EH (cell line): ENCODE measurements around the gene DCX.

ENCODE experiments used
- DNase-seq: peaks from one replicate; pipeline ENCODE4 v3.0.0-alpha.2; 2015; ENCODE audit warnings: low read depth

Gene DCX

DNA sequence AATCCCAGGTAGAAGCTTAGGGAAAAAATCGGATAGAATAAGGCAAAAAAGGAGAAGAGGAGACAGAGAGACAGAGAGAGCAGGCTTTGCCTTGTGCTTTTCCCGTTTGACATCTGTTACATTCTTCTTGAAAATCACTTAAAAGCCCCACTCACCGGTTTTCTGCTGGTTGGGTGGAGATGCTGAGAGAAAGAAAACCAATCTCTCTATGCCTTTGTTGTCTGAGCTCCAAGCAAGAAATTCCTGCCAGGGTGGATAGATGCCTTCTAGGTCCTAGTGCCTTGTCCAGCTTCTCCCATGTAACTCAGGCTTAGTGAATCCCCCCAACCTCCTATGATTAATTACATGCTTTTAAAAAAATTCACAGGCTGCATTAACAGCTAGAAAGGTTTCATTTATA is at the start of gene DCX:
TSS of gene DCX (minus strand) at position 210 of the 400 bp plus-strand sequence. CDS start 1,794 bp downstream, outside the sequence.
- no peak for DNase-seq

- no peak for DNase-seq
Measured at GRCh38 chrX:111460607-111461006, 48.6 kb upstream of the DCX start.

DNA sequence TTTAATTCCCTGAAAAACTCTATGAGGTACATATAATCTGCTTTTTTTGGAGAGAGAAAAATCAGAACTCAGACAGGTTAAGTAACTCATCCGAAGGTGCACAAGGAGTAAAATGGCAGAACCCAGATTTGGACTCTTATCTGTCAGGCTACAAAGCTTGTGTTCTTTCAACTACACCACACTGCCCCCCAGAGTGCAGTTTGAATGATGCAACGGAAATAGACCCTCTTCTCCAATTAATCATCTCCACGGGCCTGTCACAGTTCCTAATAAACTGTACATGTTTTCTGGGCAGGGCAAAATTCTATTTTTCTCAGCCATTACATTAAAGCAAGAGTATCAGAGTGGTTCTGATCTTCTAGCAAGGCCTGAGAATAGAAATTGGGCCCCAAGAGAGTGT is 35.3 kb upstream of the DCX start:
- DNase-seq = no peak

GRCh38 chrX:111445485-111445884 is 33.5 kb upstream of the DCX start:
- peak; percentile 22 for DNase-seq

DNA sequence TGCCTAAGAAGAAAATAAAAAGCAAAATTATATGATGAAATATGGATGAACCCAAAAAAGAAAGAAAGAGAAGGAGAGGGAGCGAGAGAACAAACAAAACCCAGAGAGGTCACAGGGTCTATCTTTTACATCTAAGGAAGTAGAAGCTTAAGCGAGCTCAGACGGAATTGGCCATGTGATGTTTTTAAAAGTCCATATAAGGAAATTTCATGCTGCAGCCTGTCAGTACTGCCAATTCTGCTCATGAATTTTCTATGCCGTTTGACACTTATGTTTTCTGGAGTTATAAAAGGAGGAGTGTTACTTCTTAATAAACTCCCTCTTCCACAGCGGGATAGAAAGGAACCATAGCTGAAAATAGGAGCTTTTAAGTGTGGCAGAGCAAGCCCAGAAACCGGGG is 32.9 kb upstream of the DCX start:
- DNase-seq = no peak

- no peak for DNase-seq
Measured at GRCh38 chrX:111443946-111444345, 32.0 kb upstream of the DCX start.

GRCh38 chrX:111442791-111443190 is 30.8 kb upstream of the DCX start:
- no peak for DNase-seq

GRCh38 chrX:111435469-111435868 is 23.5 kb upstream of the DCX start:
- DNase-seq = no peak

DNA sequence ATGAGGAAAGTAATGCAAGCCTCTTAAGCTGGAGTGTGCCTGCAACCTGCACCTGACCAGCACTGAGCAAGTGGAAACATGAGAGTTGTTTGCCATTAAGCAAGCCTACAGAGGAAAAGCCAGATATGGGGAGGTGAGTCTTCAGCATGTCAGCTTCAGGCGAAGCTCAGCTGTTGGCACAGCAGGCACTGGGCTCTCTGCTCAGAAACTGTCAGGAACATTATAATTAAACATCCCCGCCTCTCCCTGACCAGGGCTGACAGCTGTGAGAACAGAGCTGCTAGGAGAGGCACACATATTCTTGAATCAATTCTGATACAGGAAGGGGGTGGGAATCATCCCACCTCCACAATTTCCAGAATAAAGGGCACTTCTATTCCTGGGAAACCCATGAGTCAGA is 19.0 kb upstream of the DCX start:
- no peak for DNase-seq

GRCh38 chrX:111411557-111411956 is 435 bp downstream of the DCX start:
- no peak for DNase-seq

DNA sequence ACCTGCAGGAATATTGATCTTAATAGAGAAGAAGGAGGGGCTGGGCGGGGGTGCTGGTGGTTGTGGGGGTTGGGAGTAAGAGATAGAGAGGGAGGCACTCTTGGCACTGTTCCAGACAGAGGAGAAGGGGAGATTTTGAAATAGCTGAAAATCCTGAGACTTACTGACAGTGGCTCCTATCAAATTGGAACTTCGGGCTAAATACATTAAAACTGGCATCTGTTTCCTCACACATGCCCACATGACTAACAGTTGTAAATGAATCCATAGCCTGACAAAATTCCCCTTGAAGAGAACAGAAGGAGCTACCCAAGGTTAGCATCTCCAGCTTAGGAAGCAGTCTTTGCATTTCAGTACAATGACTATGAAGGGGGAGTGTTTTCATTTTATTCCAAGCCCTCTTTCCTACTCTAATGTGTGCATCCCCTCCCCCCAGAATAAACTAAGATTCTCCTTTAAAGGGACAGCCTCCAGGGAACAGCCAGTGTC is 1.4 kb downstream of the DCX start:
- DNase-seq = no peak

DNA sequence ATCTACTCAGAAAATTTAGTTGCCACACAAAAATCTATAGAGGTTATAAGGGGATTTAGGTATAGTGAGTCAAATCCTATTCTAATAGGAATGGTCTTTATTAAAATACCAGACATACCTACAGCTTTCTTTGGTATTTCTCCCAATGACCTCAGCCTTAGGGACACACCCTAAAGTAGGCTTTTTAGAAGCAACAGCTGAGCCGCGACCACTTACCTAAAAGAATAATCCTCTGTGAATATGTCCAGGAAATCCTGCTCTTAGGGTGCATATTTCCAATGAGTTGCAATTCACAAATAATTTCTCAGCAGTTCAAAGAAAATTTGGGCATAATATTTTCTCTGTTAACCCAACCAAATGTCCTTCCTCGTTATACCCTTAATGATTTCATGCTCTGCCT is 2.7 kb downstream of the DCX start:
- no peak for DNase-seq

DNA sequence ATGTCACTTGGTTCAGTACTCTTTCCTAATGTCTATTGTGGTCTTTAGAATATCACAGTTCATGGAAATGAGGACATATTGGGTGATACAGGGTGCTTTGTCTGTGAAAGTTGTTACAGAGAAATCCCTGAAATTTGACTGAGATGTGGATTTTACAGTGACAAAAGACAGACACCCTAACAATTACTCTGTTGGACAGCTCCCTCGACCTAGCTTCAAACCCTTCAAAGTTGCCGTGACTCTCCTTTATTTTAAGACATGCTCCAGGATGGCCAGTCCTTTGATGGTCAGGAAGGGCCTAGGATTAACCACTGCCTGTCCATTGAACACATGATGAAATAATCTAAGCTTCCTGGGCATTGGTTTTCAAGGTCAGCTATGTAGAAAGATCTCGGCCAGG is 4.0 kb downstream of the DCX start:
- DNase-seq = no peak

- no peak for DNase-seq
Measured at GRCh38 chrX:111402344-111402743, 9.6 kb downstream of the DCX start.

DNA sequence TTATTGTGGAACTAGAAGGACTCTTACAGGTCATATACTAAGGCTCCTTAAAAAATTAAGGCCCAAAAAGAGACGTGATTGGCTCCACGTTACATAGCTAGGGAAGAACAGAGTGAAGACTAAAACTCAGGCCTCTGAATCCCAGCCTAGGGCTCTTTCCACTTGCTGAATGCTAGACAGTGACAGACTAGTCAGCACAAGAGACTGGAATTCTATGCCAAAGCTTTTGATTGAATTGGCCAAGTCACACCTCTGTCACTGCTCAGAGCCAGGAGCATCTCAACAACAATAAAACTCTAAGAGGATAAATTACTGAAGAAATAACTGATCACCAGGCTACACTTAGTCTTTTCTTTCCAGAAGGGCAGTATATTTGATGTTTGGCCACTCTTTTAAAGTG is 16.8 kb downstream of the DCX start:
- DNase-seq = no peak

- DNase-seq = no peak
Measured at GRCh38 chrX:111394569-111394968, 17.4 kb downstream of the DCX start.

DNA sequence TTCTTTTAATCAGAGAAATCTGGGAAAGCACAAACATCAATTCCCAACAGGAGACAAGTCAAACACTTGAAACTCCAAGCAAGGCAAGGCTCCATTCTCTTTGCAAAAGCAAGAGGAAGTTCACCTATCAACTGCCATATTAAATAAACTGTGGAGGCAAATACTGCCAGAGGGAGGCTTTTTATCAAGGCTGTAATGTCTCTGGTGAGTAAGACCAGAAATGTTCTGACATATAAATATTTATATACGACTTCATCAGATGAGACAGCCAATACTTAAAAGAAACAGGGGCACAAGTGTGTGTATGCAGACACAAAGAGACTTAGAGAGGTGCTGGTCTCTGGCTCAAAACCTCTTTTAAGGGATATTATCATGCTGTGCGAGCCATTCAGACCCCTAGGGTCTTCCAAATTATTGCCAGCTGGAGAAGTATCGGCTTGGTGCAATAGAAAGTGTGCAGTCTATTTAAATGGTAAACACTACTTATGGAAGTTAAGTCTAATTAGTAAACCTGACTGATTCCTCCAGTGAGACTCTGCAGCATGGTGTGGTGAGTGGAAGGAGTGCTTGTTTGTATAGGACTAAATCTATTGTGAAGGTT is 24.4 kb downstream of the DCX start:
- DNase-seq = no peak

DNA sequence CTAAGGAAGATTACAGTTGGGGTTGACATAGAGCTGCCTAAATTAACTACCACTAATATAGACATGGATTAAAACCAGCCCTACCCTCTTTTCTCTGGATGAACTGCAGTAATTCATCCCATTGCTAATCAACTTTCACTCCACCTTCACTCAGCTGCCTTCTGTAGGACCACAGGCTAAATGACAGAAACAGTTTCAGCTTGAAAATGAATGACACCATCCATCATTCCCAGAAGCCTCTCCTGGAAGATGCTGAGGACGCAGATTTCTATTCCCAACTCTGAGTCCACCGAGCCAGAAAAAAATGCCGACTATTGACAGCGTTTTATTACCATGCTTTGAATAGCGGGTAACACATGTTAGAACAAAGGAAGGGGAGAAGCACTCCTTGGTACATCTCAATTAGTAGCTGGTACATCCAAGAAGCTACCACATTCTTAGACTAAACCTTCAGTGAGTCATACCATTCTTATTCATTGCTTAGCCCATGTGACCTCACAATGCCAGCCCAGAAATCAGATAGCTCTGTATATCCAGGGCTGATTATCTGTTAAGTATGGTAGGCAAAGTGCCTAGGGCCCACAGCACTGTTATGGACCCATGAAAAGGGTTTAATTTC is 25.3 kb downstream of the DCX start:
- DNase-seq = no peak

DNA sequence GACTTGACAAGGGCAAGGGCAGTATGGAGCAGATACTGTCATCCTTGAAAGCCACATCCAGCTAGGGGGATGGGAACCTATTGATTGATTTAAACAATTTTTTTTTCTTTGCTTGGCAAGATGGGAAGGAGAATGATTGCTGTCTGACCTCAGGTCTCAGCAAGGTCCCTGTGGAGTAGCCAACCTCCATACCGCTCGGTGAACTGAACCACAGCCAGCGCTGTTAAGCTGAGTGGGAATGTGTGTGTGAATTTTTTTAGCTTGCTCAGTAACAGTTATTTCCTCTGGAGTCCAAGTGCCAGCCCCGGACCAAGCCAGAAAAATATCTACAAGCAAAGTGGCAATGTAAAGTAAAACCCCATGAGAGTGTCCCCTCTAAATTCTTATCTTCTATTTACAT is 25.9 kb downstream of the DCX start:
- no peak for DNase-seq

DNA sequence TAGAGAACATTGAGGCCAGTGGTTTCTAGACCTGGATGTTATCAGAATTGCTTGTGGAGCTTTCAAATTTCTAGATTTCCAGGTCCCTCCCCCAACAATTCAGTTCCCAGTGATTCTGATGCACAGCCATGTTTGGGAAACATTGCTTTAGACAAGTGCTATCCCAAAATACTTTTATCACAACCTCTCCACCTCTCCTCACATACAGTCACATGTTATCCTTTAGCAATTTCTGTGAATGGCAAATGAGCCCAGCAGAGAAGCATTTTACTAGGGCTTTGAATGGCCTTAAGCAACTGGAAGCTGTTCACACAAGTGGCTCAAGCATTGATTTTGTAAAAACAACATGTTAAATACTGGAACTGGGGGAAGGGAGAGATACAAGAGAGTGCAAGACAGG is 29.7 kb downstream of the DCX start:
- DNase-seq = no peak

- no peak for DNase-seq
Measured at GRCh38 chrX:111376897-111377578, 35.0 kb downstream of the DCX start.

- DNase-seq = no peak
Measured at GRCh38 chrX:111376486-111376885, 35.5 kb downstream of the DCX start.

- DNase-seq = no peak
Measured at GRCh38 chrX:111375747-111376146, 36.2 kb downstream of the DCX start.

- no peak for DNase-seq
Measured at GRCh38 chrX:111372086-111372485, 39.9 kb downstream of the DCX start.
